Heart left ventricle (tissue), 16 donors: Measurements from ENCODE around the gene LINC01488. TPM values are rescaled to one million over a fixed set of nuclear protein-coding genes. Genes with fewer than 3 reads are reported as not detected.
A peak's percentile ranks its signal among the peaks of the same experiment; 100 is the strongest.

ENCODE experiments used
- ATAC-seq, 4 donors: fragments of 200-7000 bp; cut with Tn5 transposase; one replicate each; pipeline ENCODE4 v1.9.1; 2020 to 2022; ENCODE audit warnings: moderate library complexity in 4 of 4, mild to moderate bottlenecking in 3 of 4, moderate number of reproducible peaks in 1 of 4
- DNase-seq, 5 donors: peaks; one replicate each; pipeline ENCODE4 v3.0.0-alpha.2; 2020
- H3K27ac ChIP-seq, 12 donors: fragments of 200-600 bp; sonication (generic) in 4 of 12; one replicate each; pipeline versions ENCODE4 v1.5.0 to v1.8.0; 2016 to 2022; ENCODE audit warnings: mild to moderate bottlenecking in 2 of 12
- H3K27me3 ChIP-seq, 9 donors: fragments of 200-600 bp; sonication (generic) in 2 of 9; one replicate each; pipeline versions ENCODE4 v1.5.1 to v1.8.0; 2016 to 2022; ENCODE audit warnings: mild to moderate bottlenecking in 3 of 9
- H3K36me3 ChIP-seq, 9 donors: fragments of 200-600 bp; sonication (generic) in 2 of 9; one replicate each; pipeline versions ENCODE4 v1.5.0 to v1.8.0; 2018 to 2022; ENCODE audit warnings: mild to moderate bottlenecking in 2 of 9
- H3K4me1 ChIP-seq, 12 donors: fragments of 200-600 bp; sonication (generic) in 4 of 12; one replicate each; pipeline versions ENCODE4 v1.5.0 to v1.8.0; 2016 to 2022; ENCODE audit warnings: mild to moderate bottlenecking in 3 of 12
- H3K4me3 ChIP-seq, 12 donors: fragments of 200-600 bp; sonication (generic) in 4 of 12; one replicate each; pipeline versions ENCODE4 v1.5.0 to v1.8.0; 2017 to 2022; ENCODE audit warnings: mild to moderate bottlenecking in 9 of 12, moderate library complexity in 4 of 12
- H3K9me3 ChIP-seq, 12 donors: fragments of 200-600 bp; sonication (generic) in 4 of 12; one replicate each; pipeline versions ENCODE4 v1.5.0 to v1.8.0; 2016 to 2022; ENCODE audit warnings: mild to moderate bottlenecking in 1 of 12
- POLR2A ChIP-seq, 2 donors: fragments of 450-650 bp; IDR thresholded peaks; one replicate each; pipeline ENCODE4 v1.6.1; 2017; ENCODE audit warnings: antibody characterized with exemption in 2 of 2, mild to moderate bottlenecking in 2 of 2, moderate library complexity in 2 of 2
- WGBS, 4 donors: extraction: QIAGEN DNeasy Blood & Tissue Kit in 2 of 4; methylation state at CpG; one replicate each; pipeline versions ENCODE4 v1.1.5 to v1.1.7; 2013 to 2018; 5-methylcytosine and 5-hydroxymethylcytosine counted together
- intact Hi-C, 10 donors: fragments of 100-400 bp; cut with DNase I; formaldehyde crosslinking; loops; one replicate each; pipeline versions ENCODE4 v1.11.1 to v1.14.2; 2022
- polyA plus RNA-seq, 2 donors: library from polyadenylated mRNA; stranded (reverse); fragments of 200-250 nt; gene quantifications; one replicate each; pipeline ENCODE4 v1.2.3, GENCODE V29; 2013
- total RNA-seq, 9 donors: library from RNA; depleted of rRNA in 2 of 9; stranded (reverse); fragments of >200 nt in 2 of 9; fragmentation: NEBNext Ultra II Directional in 3 of 9; extraction: Animal tissue kit (Norgen Biotek cat#: 25700) in 3 of 9; gene quantifications; one replicate each; pipeline versions ENCODE4 v1.1.0 to v1.2.4, GENCODE V29; 2016 to 2023
- TF ChIP-seq, protein P1 (sequence below), 12 donors: fragments of 200-600 bp; sonication (generic) in 4 of 12; IDR thresholded peaks; one replicate each; pipeline versions ENCODE4 v1.5.0 to v1.8.0; 2018 to 2022; ENCODE audit warnings: antibody characterized with exemption in 12 of 12, mild to moderate bottlenecking in 5 of 12
- donor health status: ischemic (EF 13 %, LVEDD 7.1; RV severe dilation, severe dysfunction).
- donor health status: healthy with polysubstance abuse.
- donor health status: DM: no; HTN: yes; CAD: no.
- donor health status: DM: no; HTN: no; CAD: no.
- donor health status: ischemic (EF 25% LVEDD 6.9; RV normal size, moderate dysfunction).
- donor health status: ischemic (EF 25% LVEDD 5.7; RV mildly dilated, moderate dysfunction).
- donor health status: healthy.
- donor health status: DM: yes; HTN: yes; CAD: no.
- donor health status: ischemic (EF 35%, LVEDD 5.7; RV mildly dilated, moderate dysfunction).
- donor health status: nonischemic (EF 11% LVEDD 7.7; RV severe dilation, severe dysfunction).
- donor health status: DM: yes; HTN: yes; CAD: no.
- donor health status: PGD.
- donor health status: ischemic (EF 29% LVEDD 5.4; RV normal size, mild dysfunction).
- donor health status: nonischemic (EF 23%, LVEDD 6.1; RV moderate dilation, normal function).

LINC01488 gene
- total and polyA plus RNA-seq, 11 donors: 0.04 to 0.42 (median 0.14) TPM; not detected in 5

DNA sequence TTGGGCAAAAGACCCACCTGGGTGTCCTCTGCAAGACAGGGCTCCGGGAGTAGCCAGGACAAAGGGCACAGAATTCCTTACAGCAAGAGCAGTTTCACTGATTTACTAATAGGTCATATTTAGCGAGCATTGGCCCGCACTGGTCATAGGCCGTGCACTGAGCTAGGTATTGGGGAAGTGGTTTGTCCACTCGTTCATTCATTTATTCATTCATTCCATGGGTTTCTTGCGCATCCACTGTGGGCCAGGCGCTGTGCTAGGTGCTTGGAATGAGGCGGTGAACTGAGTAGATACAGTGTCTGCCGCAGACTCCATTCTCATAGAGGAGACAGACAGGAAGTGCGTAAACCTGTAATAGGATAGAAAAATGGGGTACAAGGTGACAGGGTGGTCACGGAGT is 13.2 kb upstream of the LINC01488 start:
- TF ChIP-seq, protein P1, sequence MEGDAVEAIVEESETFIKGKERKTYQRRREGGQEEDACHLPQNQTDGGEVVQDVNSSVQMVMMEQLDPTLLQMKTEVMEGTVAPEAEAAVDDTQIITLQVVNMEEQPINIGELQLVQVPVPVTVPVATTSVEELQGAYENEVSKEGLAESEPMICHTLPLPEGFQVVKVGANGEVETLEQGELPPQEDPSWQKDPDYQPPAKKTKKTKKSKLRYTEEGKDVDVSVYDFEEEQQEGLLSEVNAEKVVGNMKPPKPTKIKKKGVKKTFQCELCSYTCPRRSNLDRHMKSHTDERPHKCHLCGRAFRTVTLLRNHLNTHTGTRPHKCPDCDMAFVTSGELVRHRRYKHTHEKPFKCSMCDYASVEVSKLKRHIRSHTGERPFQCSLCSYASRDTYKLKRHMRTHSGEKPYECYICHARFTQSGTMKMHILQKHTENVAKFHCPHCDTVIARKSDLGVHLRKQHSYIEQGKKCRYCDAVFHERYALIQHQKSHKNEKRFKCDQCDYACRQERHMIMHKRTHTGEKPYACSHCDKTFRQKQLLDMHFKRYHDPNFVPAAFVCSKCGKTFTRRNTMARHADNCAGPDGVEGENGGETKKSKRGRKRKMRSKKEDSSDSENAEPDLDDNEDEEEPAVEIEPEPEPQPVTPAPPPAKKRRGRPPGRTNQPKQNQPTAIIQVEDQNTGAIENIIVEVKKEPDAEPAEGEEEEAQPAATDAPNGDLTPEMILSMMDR (IDR thresholded peaks at IDR 0.05): no peak
- no peak for TF ChIP-seq POLR2A (IDR thresholded peaks at IDR 0.05)
- Histone ChIP-seq H3K36me3 (no peaks in the 10 kb centered on the region), H3K27me3 (no peaks in the 10 kb centered on the region), H3K4me1 (peaks cover 0 to 26% (median 12%) of the 10 kb centered on the region in 12 donors), H3K4me3 (no peak overlapping the region), H3K27ac (no peak overlapping the region), H3K9me3 (no peaks in the 10 kb centered on the region)
- DNase-seq: peak in 1 of 5 donors; percentile 11
- WGBS, 4 donors: 89 to 98% (median 95%) methylated on average over 11 of the region's 11 CpGs
- intact Hi-C loops: no loop called here
- no peak for ATAC-seq

DNA sequence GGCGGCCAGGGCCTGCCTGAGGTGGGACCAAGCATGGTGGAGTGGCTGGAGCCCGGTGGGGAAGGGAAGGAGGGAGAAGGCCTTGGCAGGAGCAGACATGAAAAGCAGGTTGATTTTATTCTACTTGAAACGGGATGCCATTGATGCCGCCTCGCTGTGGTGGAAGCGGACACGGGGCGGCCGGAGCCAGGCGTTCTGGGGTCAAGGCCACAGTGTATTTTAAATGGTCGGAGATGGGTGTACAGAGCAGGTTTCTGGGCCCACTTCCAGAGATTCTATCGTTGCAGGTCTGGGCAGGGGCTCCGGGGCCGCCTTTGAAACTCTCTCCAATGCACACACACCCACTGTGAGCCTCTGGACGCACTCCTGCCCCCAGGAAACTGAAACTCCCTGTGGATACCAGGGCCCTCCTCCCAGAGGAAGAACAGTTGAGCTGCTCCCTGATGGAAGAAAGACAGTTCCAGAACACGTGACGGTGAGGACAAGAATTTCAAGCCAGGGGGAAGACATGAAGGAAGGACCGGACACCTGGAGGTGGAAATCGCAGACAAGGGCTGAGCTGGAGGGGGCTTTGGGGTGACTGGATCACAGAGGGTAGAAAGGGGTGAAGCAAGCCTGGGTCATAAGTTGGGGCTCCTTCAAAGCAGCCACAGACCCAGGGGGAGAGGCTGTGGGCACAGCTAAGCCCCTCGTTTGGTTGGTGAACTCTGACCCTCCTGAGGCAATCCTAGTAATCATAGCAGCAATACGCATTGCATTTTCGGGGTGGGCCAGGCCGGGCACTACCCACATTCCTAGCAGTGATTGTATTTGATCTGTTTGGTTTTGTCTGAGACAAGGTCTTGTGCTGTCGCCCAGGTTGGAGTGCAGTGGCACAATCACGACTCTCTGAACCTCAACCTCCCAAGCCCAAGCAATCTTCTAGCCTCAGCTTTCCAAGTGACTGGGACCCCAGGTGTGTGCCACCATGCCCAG is 12.3 kb upstream of the LINC01488 start:
- no peaks in the 10 kb centered on the region for H3K27me3 ChIP-seq
- peaks cover 0 to 6% (median 0%) of the 10 kb centered on the region in 12 donors for H3K9me3 ChIP-seq
- no peaks in the 10 kb centered on the region for H3K36me3 ChIP-seq
- 86 to 95% (median 93%) methylated on average over 25 of the region's 25 CpGs for WGBS, 4 donors
- DNase-seq: peak in 2 of 5 donors; percentile 20 to 24
- intact Hi-C loops: no loop called here
- ATAC-seq: no peak
- H3K4me3 ChIP-seq: no peak overlapping the region
- peaks cover 0 to 17% (median 2%) of the 10 kb centered on the region in 12 donors for H3K4me1 ChIP-seq
- TF ChIP-seq POLR2A (IDR thresholded peaks at IDR 0.05): no peak
- TF ChIP-seq, protein P1 (IDR thresholded peaks at IDR 0.05): no peak
- H3K27ac ChIP-seq: no peak overlapping the region

DNA sequence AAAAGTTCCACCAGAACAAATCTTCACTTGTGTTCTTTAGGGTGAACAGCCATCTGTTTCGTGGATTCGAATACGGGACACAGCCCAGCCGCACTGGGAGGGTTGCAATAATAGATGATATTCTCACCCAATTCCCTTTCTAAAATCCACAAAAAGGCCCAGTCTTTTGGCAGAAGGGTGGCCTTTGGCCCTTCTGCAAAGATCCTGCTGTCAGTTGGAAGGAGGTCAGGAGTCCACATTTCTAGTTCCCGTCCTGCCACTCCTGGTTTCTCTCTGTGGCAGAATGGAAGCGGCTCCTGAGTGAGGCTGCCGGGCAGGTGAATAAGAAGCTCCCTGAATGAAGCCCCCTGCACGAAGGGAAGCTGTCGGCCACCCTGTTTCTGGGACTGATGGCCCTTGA is 11.2 kb upstream of the LINC01488 start:
- peaks cover 0 to 10% (median 0%) of the 10 kb centered on the region in 12 donors for H3K4me1 ChIP-seq
- H3K27ac ChIP-seq: no peak overlapping the region
- no peaks in the 10 kb centered on the region for H3K27me3 ChIP-seq
- intact Hi-C loops: no loop called here
- H3K9me3 ChIP-seq: peaks cover 0 to 6% (median 0%) of the 10 kb centered on the region in 12 donors
- H3K36me3 ChIP-seq: no peaks in the 10 kb centered on the region
- ATAC-seq (no peak), DNase-seq (peak in 2 of 5 donors; percentile 13 to 19)
- no peak overlapping the region for H3K4me3 ChIP-seq
- WGBS, 4 donors: 84 to 92% (median 87%) methylated on average over 9 of the region's 9 CpGs
- TF ChIP-seq POLR2A (IDR thresholded peaks at IDR 0.05): no peak
- TF ChIP-seq, protein P1 (IDR thresholded peaks at IDR 0.05): no peak
